Ascending aorta (tissue), 2 donors: ENCODE measurements around the gene EFR3B. TPM values are rescaled to one million over a fixed set of nuclear protein-coding genes. Genes with fewer than 3 reads are reported as not detected.

Source experiments
- DNase-seq, 2 donors: peaks; one replicate each; pipeline ENCODE4 v3.0.0-alpha.2; 2019; ENCODE audit warnings: low spot score in 2 of 2
- H3K27ac ChIP-seq, 2 donors: fragments of 200-600 bp; sonication (generic); one replicate each; pipeline ENCODE4 v1.5.1; 2016 to 2017; ENCODE audit warnings: mild to moderate bottlenecking in 1 of 2
- H3K27me3 ChIP-seq: fragments of 200-600 bp; sonication (generic); one replicate; pipeline ENCODE4 v1.5.1; 2017
- H3K36me3 ChIP-seq, 2 donors: fragments of 200-600 bp; sonication (generic); one replicate each; pipeline ENCODE4 v1.5.1; 2016
- H3K4me1 ChIP-seq, 2 donors: fragments of 200-600 bp; sonication (generic); one replicate each; pipeline ENCODE4 v1.5.1; 2016 to 2017; ENCODE audit warnings: mild to moderate bottlenecking in 1 of 2
- H3K4me3 ChIP-seq, 2 donors: fragments of 200-600 bp; sonication (generic); one replicate each; pipeline ENCODE4 v1.5.1; 2016 to 2017; ENCODE audit warnings: mild to moderate bottlenecking in 1 of 2
- H3K9me3 ChIP-seq, 2 donors: fragments of 200-600 bp; sonication (generic); one replicate each; pipeline ENCODE4 v1.5.1; 2016
- intact Hi-C: fragments of 100-400 bp; cut with DNase I; formaldehyde crosslinking; loops from one replicate; pipeline ENCODE4 v1.15.1; 2023
- total RNA-seq: library from RNA; depleted of rRNA; stranded (reverse); fragments of >200 nt; gene quantifications from one replicate; pipeline ENCODE4 v1.1.0, GENCODE V29; 2016
- TF ChIP-seq, protein P1 (sequence below), 3 experiments: fragments of 200-600 bp in 2 of 3; fragments of 450-650 bp in 1 of 3; sonication (generic) in 2 of 3; IDR thresholded peaks; one replicate each; pipeline ENCODE4 v1.5.1; 2016 to 2019; ENCODE audit warnings: antibody characterized with exemption in 3 of 3, mild to moderate bottlenecking in 1 of 3, moderate library complexity in 1 of 3

The EFR3B gene
- total RNA-seq, 1 donor from 2014 or later: 0.32 TPM

GRCh38 chr2:25066455-25066854 is 24.6 kb downstream of the EFR3B start:
- Histone ChIP-seq H3K27me3 (no peaks in the 10 kb centered on the region), H3K27ac (no peak overlapping the region), H3K36me3 (no peaks in the 10 kb centered on the region), H3K4me3 (no peak overlapping the region), H3K9me3 (no peaks in the 10 kb centered on the region), H3K4me1 (peaks cover 0 to 11% of the 10 kb centered on the region in 2 donors)
- intact Hi-C loops: no loop called here
- DNase-seq: no peak
- TF ChIP-seq, protein P1, sequence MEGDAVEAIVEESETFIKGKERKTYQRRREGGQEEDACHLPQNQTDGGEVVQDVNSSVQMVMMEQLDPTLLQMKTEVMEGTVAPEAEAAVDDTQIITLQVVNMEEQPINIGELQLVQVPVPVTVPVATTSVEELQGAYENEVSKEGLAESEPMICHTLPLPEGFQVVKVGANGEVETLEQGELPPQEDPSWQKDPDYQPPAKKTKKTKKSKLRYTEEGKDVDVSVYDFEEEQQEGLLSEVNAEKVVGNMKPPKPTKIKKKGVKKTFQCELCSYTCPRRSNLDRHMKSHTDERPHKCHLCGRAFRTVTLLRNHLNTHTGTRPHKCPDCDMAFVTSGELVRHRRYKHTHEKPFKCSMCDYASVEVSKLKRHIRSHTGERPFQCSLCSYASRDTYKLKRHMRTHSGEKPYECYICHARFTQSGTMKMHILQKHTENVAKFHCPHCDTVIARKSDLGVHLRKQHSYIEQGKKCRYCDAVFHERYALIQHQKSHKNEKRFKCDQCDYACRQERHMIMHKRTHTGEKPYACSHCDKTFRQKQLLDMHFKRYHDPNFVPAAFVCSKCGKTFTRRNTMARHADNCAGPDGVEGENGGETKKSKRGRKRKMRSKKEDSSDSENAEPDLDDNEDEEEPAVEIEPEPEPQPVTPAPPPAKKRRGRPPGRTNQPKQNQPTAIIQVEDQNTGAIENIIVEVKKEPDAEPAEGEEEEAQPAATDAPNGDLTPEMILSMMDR (IDR thresholded peaks at IDR 0.05): no peak

DNA sequence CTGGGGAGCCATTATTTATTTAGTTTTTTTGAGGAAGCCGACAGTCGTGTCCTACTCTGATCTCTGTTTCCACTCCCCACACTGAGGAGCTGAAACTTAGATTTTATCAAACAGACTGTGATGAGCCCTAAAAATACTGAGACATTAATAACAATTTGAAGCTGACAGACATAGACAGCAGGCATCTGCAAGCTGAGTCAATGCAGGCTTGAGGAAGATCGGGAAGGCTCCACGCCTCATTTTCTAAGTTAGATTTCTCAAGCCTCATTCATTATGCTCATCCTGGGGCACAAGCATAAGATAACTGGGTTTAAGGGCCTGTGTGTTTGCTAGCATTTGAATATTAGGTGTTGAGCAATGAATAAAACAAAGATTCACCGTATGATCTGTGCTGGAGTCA is 26.3 kb downstream of the EFR3B start:
- Histone ChIP-seq H3K9me3 (no peaks in the 10 kb centered on the region), H3K4me1 (peaks cover 0 to 11% of the 10 kb centered on the region in 2 donors), H3K36me3 (no peaks in the 10 kb centered on the region), H3K4me3 (no peak overlapping the region), H3K27me3 (no peaks in the 10 kb centered on the region), H3K27ac (no peak overlapping the region)
- DNase-seq: no peak
- intact Hi-C loops: no loop called here
- TF ChIP-seq, protein P1 (IDR thresholded peaks at IDR 0.05): no peak

DNA sequence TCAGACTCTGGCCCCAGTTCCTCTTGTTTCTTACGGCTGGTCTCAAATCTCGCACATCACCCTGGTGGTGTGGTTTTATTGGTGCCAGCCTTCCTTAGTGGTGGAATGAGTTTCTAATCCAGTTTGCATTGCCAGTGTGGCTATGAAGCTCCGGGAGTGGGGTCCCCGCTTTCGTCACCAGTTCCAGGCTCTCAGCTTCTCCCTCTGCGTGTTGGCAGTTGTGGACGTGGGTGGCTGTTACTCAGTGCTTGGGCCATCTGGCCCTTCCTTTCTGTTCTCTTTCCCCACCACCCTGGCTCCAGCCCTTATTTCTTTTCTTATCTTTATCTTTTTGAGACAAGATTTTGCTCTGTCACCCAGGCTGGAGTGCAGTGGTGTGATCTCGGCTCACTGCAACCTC is 30.1 kb downstream of the EFR3B start:
- no peaks in the 10 kb centered on the region for H3K9me3 ChIP-seq
- no peaks in the 10 kb centered on the region for H3K4me1 ChIP-seq
- intact Hi-C loops: no loop called here
- H3K27me3 ChIP-seq: no peaks in the 10 kb centered on the region
- TF ChIP-seq, protein P1 (IDR thresholded peaks at IDR 0.05): no peak
- H3K4me3 ChIP-seq: no peak overlapping the region
- no peaks in the 10 kb centered on the region for H3K36me3 ChIP-seq
- no peak overlapping the region for H3K27ac ChIP-seq
- no peak for DNase-seq

- no peak overlapping the region for H3K4me3 ChIP-seq
- H3K4me1 ChIP-seq: no peaks in the 10 kb centered on the region
- no peaks in the 10 kb centered on the region for H3K27me3 ChIP-seq
- H3K9me3 ChIP-seq: no peaks in the 10 kb centered on the region
- TF ChIP-seq, protein P1 (IDR thresholded peaks at IDR 0.05): no peak
- DNase-seq: no peak
- no peak overlapping the region for H3K27ac ChIP-seq
- intact Hi-C loops: no loop called here
- no peaks in the 10 kb centered on the region for H3K36me3 ChIP-seq
These were observed 30.7 kb downstream of the EFR3B start for GRCh38 chr2:25072606-25073005.

- TF ChIP-seq, protein P1 (IDR thresholded peaks at IDR 0.05): no peak
- intact Hi-C loops: no loop called here
- Histone ChIP-seq H3K27me3 (no peaks in the 10 kb centered on the region), H3K36me3 (no peaks in the 10 kb centered on the region), H3K27ac (no peak overlapping the region), H3K9me3 (no peaks in the 10 kb centered on the region), H3K4me1 (peaks cover 0 to under 1% of the 10 kb centered on the region in 2 donors), H3K4me3 (no peak overlapping the region)
- DNase-seq: no peak
These were observed 31.1 kb downstream of the EFR3B start for GRCh38 chr2:25073025-25073424.

DNA sequence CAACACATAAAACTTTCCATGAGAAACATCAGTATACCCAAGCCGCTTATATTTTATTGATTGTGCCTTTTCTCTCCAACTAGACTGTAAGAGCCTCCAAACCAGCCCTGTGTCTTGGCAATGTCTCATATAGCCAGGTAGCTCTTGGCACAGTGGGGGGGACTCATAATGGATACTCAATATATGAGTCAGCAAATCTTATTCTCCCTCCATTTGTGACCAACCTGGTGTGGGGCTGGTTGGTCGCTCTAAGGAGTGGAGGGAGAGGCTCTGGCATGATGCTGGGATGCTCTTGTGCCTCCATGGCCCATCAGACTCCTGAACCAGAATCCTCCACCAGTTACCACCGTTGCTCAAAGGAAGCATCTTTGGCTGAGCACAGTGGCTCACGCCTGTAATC is 32.0 kb downstream of the EFR3B start:
- H3K4me3 ChIP-seq: no peak overlapping the region
- intact Hi-C loops: no loop called here
- H3K4me1 ChIP-seq: peaks cover 0 to 8% of the 10 kb centered on the region in 2 donors
- H3K9me3 ChIP-seq: no peaks in the 10 kb centered on the region
- TF ChIP-seq, protein P1 (IDR thresholded peaks at IDR 0.05): no peak
- no peak for DNase-seq
- H3K36me3 ChIP-seq: no peaks in the 10 kb centered on the region
- no peaks in the 10 kb centered on the region for H3K27me3 ChIP-seq
- H3K27ac ChIP-seq: no peak overlapping the region
